B cell (primary cell): ENCODE data around the gene METAP1D.

Experiments
- EZH2 ChIP-seq: IDR thresholded peaks from 2 replicates; pipeline ENCODE4 v1.6.1; 2012; ENCODE audit warnings: borderline replicate concordance, low read depth, mild to moderate bottlenecking, moderate library complexity, low read length; ENCODE audit not compliant: insufficient read depth, poor library complexity, severe bottlenecking
- TF ChIP-seq, protein P1 (sequence below): fragments of 200-600 bp; IDR thresholded peaks from one replicate; pipeline ENCODE4 v1.8.0; 2022; ENCODE audit warnings: antibody characterized with exemption, mild to moderate bottlenecking

DNA sequence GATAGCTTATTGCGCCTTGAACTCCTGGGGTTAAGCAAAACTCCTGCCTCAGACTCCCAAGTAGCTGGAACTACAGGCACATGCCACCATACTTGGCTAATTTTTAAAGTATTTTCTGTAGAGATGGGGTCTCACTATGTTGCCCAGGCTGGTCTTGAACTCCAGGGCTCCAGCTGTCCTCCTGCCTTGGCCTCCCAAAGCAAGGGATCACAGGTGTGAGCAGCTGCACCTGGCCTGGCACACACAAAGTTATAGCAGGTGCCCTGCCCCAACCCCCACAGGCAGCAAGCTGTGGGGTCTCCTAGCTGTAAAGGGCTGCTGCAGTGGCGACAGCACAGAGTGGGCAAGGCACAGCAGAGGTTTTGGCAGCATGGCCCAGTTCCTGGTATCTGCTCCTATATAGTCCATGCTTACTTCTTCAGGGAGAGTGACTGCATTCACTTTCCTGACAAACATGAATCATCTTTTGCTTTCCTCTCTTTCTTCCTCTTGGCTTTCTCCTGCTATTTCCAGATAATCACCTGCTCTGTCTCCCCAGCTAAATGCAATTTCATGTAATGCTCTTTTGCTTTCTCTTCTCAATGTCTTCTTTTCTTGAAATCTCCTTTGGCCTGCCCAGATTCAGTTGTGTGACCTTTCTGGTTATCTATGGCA, 27.3 kb upstream of the METAP1D start:
- TF ChIP-seq, protein P1, sequence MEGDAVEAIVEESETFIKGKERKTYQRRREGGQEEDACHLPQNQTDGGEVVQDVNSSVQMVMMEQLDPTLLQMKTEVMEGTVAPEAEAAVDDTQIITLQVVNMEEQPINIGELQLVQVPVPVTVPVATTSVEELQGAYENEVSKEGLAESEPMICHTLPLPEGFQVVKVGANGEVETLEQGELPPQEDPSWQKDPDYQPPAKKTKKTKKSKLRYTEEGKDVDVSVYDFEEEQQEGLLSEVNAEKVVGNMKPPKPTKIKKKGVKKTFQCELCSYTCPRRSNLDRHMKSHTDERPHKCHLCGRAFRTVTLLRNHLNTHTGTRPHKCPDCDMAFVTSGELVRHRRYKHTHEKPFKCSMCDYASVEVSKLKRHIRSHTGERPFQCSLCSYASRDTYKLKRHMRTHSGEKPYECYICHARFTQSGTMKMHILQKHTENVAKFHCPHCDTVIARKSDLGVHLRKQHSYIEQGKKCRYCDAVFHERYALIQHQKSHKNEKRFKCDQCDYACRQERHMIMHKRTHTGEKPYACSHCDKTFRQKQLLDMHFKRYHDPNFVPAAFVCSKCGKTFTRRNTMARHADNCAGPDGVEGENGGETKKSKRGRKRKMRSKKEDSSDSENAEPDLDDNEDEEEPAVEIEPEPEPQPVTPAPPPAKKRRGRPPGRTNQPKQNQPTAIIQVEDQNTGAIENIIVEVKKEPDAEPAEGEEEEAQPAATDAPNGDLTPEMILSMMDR = no peak
- no peak for TF ChIP-seq EZH2
